A673 (cell line): ENCODE data around the gene SHC3. TPM values are rescaled to one million over a fixed set of nuclear protein-coding genes. Genes with fewer than 3 reads are reported as not detected.

Experiments used
- BruUV-seq: library from RNA; stranded (reverse); fragments of 400-500 nt; replicated peaks from 2 replicates; lab custom pipeline; 2021; lab: Mats Ljungman, UMichigan
- CTCF ChIA-PET: fragments of 300-600 bp; sonication (Branson Sonifier 250); formaldehyde crosslinking; loops from one replicate; lab custom pipeline; 2022; ENCODE audit warnings: antibody characterized with exemption; lab: Charles Lee
- POLR2A ChIA-PET: fragments of 300-600 bp; sonication (Branson Sonifier 250); formaldehyde crosslinking; loops from one replicate; lab custom pipeline; 2022; ENCODE audit warnings: antibody characterized with exemption; ENCODE audit not compliant: low non-redundant PET; lab: Charles Lee
- DNase-seq: peaks from one replicate; pipeline ENCODE4 v3.0.0-alpha.2; 2015; ENCODE audit warnings: low spot score
- H3K27ac ChIP-seq: fragments of 200-600 bp; sonication (generic); 2 replicates; pipeline ENCODE4 v1.5.1; 2016; ENCODE audit warnings: mixed run types, low read depth, mild to moderate bottlenecking, mixed read lengths, antibody characterized with exemption, low read length; ENCODE audit not compliant: poor library complexity, severe bottlenecking
- H3K27me3 ChIP-seq: fragments of 200-600 bp; sonication (generic); replicated peaks from 2 replicates; pipeline ENCODE4 v1.6.1; 2017; ENCODE audit warnings: mixed run types, low read depth, mild to moderate bottlenecking, mixed read lengths, antibody characterized with exemption, low read length; ENCODE audit not compliant: insufficient read depth, poor library complexity
- H3K36me3 ChIP-seq: fragments of 200-600 bp; sonication (generic); 2 replicates; pipeline ENCODE4 v1.6.1; 2016; ENCODE audit warnings: mixed run types, mild to moderate bottlenecking, mixed read lengths, antibody characterized with exemption, low read length; ENCODE audit not compliant: insufficient read depth, poor library complexity, severe bottlenecking
- H3K4me1 ChIP-seq: fragments of 200-600 bp; sonication (generic); 2 replicates; pipeline ENCODE4 v1.6.1; 2017; ENCODE audit warnings: mixed run types, mild to moderate bottlenecking, mixed read lengths, antibody characterized with exemption, low read length; ENCODE audit not compliant: insufficient read depth, poor library complexity, severe bottlenecking
- H3K4me3 ChIP-seq: fragments of 200-600 bp; sonication (generic); 2 replicates; pipeline ENCODE4 v1.5.1; 2016; ENCODE audit warnings: low read depth, mixed run types, mild to moderate bottlenecking, mixed read lengths, low read length; ENCODE audit not compliant: poor library complexity, severe bottlenecking
- H3K9me3 ChIP-seq: fragments of 200-600 bp; sonication (generic); 2 replicates; pipeline ENCODE4 v1.6.1; 2016; ENCODE audit warnings: mixed run types, low read depth, mild to moderate bottlenecking, mixed read lengths, antibody characterized with exemption, low read length; ENCODE audit not compliant: poor library complexity, severe bottlenecking
- CTCF ChIP-seq: fragments of 300-800, 200-600 bp; sonication (generic); conservative IDR thresholded peaks from 2 replicates; pipeline ENCODE4 v1.5.1; 2017; ENCODE audit warnings: low read depth, mild to moderate bottlenecking, antibody characterized with exemption, low read length, moderate library complexity, mixed read lengths
- EZH2 ChIP-seq: fragments of 200-600 bp; sonication (generic); IDR thresholded peaks from 2 replicates; pipeline ENCODE4 v1.6.1; 2017; ENCODE audit warnings: borderline replicate concordance, low read depth, mild to moderate bottlenecking, mixed read lengths, antibody characterized with exemption, low read length; ENCODE audit not compliant: poor library complexity, severe bottlenecking
- intact Hi-C: fragments of 100-400 bp; cut with micrococcal nuclease; formaldehyde crosslinking; loops from one replicate; pipeline ENCODE4 v1.10.0; 2022; ENCODE audit not compliant: unreplicated experiment
- total RNA-seq: library from RNA; stranded (reverse); gene quantifications from 2 replicates; pipeline ENCODE4 v1.2.3, GENCODE V29; 2021

SHC3 gene
- total RNA-seq, 1 experiment from 2014 or later, result 6.6 TPM

- H3K27ac ChIP-seq, result no peak overlapping the region
- CTCF ChIA-PET, result no interaction called here
- DNase-seq, result no peak
- intact Hi-C loops, result no loop called here
- TF ChIP-seq CTCF (no peak), EZH2 (no peak)
- no peak overlapping the region for H3K4me3 ChIP-seq
- no peaks in the 10 kb centered on the region for H3K4me1 ChIP-seq
- H3K9me3 ChIP-seq, result no peaks in the 10 kb centered on the region
- POLR2A ChIA-PET, result no interaction called here
- no TSS peak for BruUV-seq
- no peaks in the 10 kb centered on the region for H3K27me3 ChIP-seq
- no peaks in the 10 kb centered on the region for H3K36me3 ChIP-seq
Measured at GRCh38 chr9:88972401-88972800, 206.2 kb downstream of the SHC3 start.

GRCh38 chr9:88971131-88971960 is 207.3 kb downstream of the SHC3 start:
- intact Hi-C loops, result no loop called here
- no peak for TF ChIP-seq CTCF
- TF ChIP-seq EZH2, result no peak
- Histone ChIP-seq H3K4me3 (no peak overlapping the region), H3K27ac (no peak overlapping the region), H3K36me3 (no peaks in the 10 kb centered on the region), H3K27me3 (no peaks in the 10 kb centered on the region), H3K4me1 (no peaks in the 10 kb centered on the region), H3K9me3 (no peaks in the 10 kb centered on the region)
- DNase-seq, result no peak
- no TSS peak for BruUV-seq
- ChIA-PET POLR2A (no interaction called here), CTCF (no interaction called here)

- H3K27ac ChIP-seq, result no peak overlapping the region
- TF ChIP-seq EZH2 (no peak), CTCF (no peak)
- no peak for DNase-seq
- H3K4me1 ChIP-seq, result no peaks in the 10 kb centered on the region
- no peaks in the 10 kb centered on the region for H3K27me3 ChIP-seq
- no peaks in the 10 kb centered on the region for H3K36me3 ChIP-seq
- H3K9me3 ChIP-seq, result no peaks in the 10 kb centered on the region
- ChIA-PET POLR2A (no interaction called here), CTCF (no interaction called here)
- H3K4me3 ChIP-seq, result no peak overlapping the region
- intact Hi-C loops, result no loop called here
- no TSS peak for BruUV-seq
Measured at GRCh38 chr9:88969646-88970373, 208.8 kb downstream of the SHC3 start.
